Prostate gland (tissue), 2 donors: Measurements from ENCODE around the gene LANCL2.

ENCODE experiments used
- POLR2AphosphoS5 ChIP-seq: sonication (generic); formaldehyde crosslinking; IDR thresholded peaks from one replicate; pipeline ENCODE4 v1.6.1; 2017; ENCODE audit warnings: antibody characterized with exemption
- TF ChIP-seq, protein P1 (sequence below), 4 experiments: fragments of 200-600 bp in 2 of 4; fragments of 450-650 bp in 2 of 4; sonication (generic) in 2 of 4; IDR thresholded peaks; 1 replicate in 3 of 4; 2 replicates in 1 of 4; pipeline ENCODE4 v1.5.1; 2016 to 2019; ENCODE audit warnings: antibody characterized with exemption in 4 of 4, mild to moderate bottlenecking in 2 of 4, moderate library complexity in 2 of 4

DNA sequence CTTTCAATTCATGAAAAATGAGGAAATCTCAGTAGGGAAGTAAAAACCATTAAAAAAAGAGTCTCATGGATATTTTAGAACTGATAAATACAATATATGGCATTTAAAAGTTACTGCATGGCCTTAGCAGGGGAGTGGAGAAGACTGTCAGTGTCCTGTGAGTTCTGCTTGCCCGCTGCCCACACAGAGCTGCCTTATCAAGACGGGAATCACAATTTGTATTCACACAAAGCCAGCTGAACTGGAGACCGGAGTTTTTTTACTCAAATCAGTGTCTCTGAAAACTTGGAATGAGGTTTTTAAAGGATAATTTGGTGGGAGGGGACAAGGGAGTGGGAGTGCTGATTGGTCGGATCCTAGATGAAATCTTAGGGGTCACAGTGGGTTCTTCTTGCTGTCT, 17.1 kb downstream of the LANCL2 start:
- TF ChIP-seq POLR2AphosphoS5: no peak
- TF ChIP-seq, protein P1, sequence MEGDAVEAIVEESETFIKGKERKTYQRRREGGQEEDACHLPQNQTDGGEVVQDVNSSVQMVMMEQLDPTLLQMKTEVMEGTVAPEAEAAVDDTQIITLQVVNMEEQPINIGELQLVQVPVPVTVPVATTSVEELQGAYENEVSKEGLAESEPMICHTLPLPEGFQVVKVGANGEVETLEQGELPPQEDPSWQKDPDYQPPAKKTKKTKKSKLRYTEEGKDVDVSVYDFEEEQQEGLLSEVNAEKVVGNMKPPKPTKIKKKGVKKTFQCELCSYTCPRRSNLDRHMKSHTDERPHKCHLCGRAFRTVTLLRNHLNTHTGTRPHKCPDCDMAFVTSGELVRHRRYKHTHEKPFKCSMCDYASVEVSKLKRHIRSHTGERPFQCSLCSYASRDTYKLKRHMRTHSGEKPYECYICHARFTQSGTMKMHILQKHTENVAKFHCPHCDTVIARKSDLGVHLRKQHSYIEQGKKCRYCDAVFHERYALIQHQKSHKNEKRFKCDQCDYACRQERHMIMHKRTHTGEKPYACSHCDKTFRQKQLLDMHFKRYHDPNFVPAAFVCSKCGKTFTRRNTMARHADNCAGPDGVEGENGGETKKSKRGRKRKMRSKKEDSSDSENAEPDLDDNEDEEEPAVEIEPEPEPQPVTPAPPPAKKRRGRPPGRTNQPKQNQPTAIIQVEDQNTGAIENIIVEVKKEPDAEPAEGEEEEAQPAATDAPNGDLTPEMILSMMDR (IDR thresholded peaks at IDR 0.05): no peak
